Measurements from ENCODE around the gene BDH1.

DNA sequence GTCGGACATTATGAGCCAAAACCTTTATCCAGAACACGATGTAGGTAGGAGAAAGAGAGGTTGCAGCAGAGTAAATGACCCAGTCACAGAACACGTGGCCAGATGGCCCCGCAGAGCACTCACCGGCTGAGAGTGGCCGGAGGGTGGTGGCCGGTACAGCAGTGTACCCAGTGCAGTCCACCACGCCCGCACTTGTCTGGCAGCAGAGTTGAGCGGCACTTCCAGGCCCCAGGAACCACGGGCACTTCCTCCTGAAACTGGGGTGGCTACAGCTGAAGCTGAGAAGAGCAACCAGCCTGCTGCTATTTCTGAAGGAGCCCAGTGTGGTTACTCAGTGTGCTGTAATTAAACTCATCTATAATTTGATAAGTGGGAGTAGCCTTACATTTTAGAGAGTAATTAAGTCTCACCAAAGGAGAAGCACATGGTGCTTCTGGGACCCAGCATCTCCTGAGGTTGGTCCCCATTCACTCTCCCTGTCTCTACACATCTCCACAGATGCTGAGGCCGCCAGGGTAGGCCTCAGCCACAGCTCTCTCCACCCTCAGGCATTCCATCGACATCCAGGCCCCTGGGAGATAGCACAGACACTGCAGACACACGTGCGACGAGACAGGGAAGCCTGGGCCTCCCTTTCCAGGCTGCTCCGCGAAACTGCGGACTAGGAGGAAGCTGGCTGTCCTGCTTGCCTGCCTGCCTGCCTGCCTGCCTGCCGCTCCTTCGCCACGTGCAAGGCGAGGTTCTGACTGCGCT, 49.8 kb downstream of the BDH1 start:
- TF ChIP-seq, protein P1, sequence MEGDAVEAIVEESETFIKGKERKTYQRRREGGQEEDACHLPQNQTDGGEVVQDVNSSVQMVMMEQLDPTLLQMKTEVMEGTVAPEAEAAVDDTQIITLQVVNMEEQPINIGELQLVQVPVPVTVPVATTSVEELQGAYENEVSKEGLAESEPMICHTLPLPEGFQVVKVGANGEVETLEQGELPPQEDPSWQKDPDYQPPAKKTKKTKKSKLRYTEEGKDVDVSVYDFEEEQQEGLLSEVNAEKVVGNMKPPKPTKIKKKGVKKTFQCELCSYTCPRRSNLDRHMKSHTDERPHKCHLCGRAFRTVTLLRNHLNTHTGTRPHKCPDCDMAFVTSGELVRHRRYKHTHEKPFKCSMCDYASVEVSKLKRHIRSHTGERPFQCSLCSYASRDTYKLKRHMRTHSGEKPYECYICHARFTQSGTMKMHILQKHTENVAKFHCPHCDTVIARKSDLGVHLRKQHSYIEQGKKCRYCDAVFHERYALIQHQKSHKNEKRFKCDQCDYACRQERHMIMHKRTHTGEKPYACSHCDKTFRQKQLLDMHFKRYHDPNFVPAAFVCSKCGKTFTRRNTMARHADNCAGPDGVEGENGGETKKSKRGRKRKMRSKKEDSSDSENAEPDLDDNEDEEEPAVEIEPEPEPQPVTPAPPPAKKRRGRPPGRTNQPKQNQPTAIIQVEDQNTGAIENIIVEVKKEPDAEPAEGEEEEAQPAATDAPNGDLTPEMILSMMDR (conservative IDR thresholded peaks at IDR 0.05 in 1 of 2, IDR thresholded peaks at IDR 0.05 in 1 of 2; ENCODE audit: extremely low read depth in 1 of 2, insufficient read depth in 1 of 2, low read depth in 1 of 2, low read length in 2 of 2): no peak
- TF ChIP-seq EZH2 (IDR thresholded peaks at IDR 0.05; ENCODE audit: borderline replicate concordance, low read length): no peak
